NT2/D1 (cell line): ENCODE results near the gene CYRIA.

Experiments
- SUZ12 ChIP-seq: IDR thresholded peaks from 2 replicates; pipeline ENCODE4 v1.6.1; 2011; ENCODE audit not compliant: insufficient read length, insufficient read depth; ENCODE audit errors: extremely low read depth
- YY1 ChIP-seq: IDR thresholded peaks from 2 replicates; pipeline ENCODE4 v1.6.1; 2011; ENCODE audit not compliant: insufficient read length, insufficient read depth
- ZNF274 ChIP-seq: IDR thresholded peaks from 2 replicates; pipeline ENCODE4 v1.6.1; 2011; ENCODE audit warnings: mild to moderate bottlenecking, low read depth, low read length

DNA sequence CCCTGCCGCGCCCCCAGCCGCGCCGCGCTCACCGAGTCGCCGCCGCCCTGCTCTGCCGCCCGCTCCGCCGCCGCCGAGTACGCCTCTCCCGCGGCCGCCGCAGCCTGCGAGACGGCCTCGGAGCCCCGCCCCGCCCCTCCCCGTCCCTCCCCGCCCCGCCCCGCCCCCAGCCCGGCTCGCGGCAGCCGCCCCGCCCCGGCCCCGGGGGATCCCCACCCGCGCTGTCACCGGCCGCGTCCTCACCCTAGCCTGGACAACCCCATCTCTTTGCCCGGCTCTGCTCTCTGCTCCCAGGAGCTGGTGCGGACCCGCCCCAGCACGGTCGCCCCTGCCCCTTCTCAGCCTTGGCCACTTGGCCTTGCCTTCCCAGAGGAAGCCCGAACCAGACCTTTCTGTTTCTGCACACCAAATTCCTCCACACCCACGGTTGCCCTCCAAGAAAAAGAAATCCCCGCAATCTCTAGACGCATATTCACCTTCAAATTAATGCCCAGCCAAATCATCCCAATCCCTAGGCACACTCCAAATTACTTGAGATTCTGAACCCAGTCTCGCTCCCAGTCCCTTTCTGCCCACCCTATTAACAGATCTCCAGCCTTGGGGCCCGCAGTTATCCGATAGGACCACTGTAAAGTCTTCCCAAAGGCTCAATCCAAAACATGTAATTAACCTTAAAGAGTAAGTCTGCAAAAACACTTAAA is at the start of gene CYRIA:
- TF ChIP-seq SUZ12 (no peak), ZNF274 (no peak), YY1 (no peak)
